IPS DF 4.7 (cell line): ENCODE results near the gene SLC7A7.
"Not testable (repeated sequence)": the region's sequence is repeated elsewhere in the genome, so short reads cannot be mapped to it uniquely, and the experiment has no call there.

Experiments
- DNase-seq: peaks from one replicate; pipeline ENCODE4 v3.0.0-alpha.2; 2013; ENCODE audit warnings: low spot score; ENCODE audit errors: extremely low read depth

Gene SLC7A7

GRCh38 chr14:22757972-22758650 lies 57.1 kb downstream of the SLC7A7 start:
- DNase-seq = not testable (repeated sequence)

- DNase-seq = no peak
These were observed 61.6 kb downstream of the SLC7A7 start for GRCh38 chr14:22753586-22753985.

- DNase-seq = no peak
These were observed 62.8 kb downstream of the SLC7A7 start for GRCh38 chr14:22752422-22752821.

GRCh38 chr14:22748631-22749068 lies 66.6 kb downstream of the SLC7A7 start:
- no peak for DNase-seq

- DNase-seq = no peak
These were observed 67.0 kb downstream of the SLC7A7 start for GRCh38 chr14:22748206-22748605.

GRCh38 chr14:22747769-22748168 lies 67.5 kb downstream of the SLC7A7 start:
- DNase-seq = no peak

GRCh38 chr14:22740020-22740419 lies 75.2 kb downstream of the SLC7A7 start:
- no peak for DNase-seq

GRCh38 chr14:22739423-22739822 lies 75.8 kb downstream of the SLC7A7 start:
- no peak for DNase-seq

GRCh38 chr14:22737052-22737451 lies 78.2 kb downstream of the SLC7A7 start:
- DNase-seq = no peak

GRCh38 chr14:22736384-22736783 lies 78.9 kb downstream of the SLC7A7 start:
- not testable (repeated sequence) for DNase-seq

GRCh38 chr14:22735096-22735495 lies 80.1 kb downstream of the SLC7A7 start:
- no peak for DNase-seq

- no peak for DNase-seq
These were observed 81.4 kb downstream of the SLC7A7 start for GRCh38 chr14:22733829-22734228.

GRCh38 chr14:22732062-22732461 lies 83.2 kb downstream of the SLC7A7 start:
- DNase-seq = not testable (repeated sequence)

- DNase-seq = no peak
These were observed 89.2 kb downstream of the SLC7A7 start for GRCh38 chr14:22726012-22726411.

- not testable (repeated sequence) for DNase-seq
These were observed 89.9 kb downstream of the SLC7A7 start for GRCh38 chr14:22725374-22725773.

- DNase-seq = not testable (repeated sequence)
These were observed 90.4 kb downstream of the SLC7A7 start for GRCh38 chr14:22724847-22725246.

GRCh38 chr14:22723815-22724214 lies 91.4 kb downstream of the SLC7A7 start:
- DNase-seq = no peak
